Smooth muscle cell (in vitro differentiated cells): Measurements from ENCODE around the gene WASF2. TPM values are rescaled to one million over a fixed set of nuclear protein-coding genes. Genes with fewer than 3 reads are reported as not detected.
A peak's percentile ranks its signal among the peaks of the same experiment; 100 is the strongest.

ENCODE experiments used
- DNase-seq: peaks from one replicate; lab custom pipeline; 2025; ENCODE audit not compliant: unreplicated experiment; lab: John Stamatoyannopoulos, UW
- H2AFZ ChIP-seq: fragments of 200-600 bp; sonication (generic); 2 replicates; pipeline ENCODE4 v1.6.0; 2016; ENCODE audit warnings: antibody characterized with exemption, low read depth, mild to moderate bottlenecking
- H3F3A ChIP-seq: fragments of 200-600 bp; sonication (generic); 2 replicates; pipeline ENCODE4 v1.6.0; 2017; ENCODE audit warnings: antibody characterized with exemption, low read depth
- H3K27ac ChIP-seq: fragments of 200-600 bp; sonication (generic); 2 replicates; pipeline ENCODE4 v1.5.1; 2016; ENCODE audit warnings: low read depth, mild to moderate bottlenecking
- H3K27me3 ChIP-seq: fragments of 200-600 bp; sonication (generic); 2 replicates; pipeline ENCODE4 v1.6.1; 2016; ENCODE audit warnings: low read depth, mild to moderate bottlenecking
- H3K36me3 ChIP-seq: fragments of 200-600 bp; sonication (generic); 2 replicates; pipeline ENCODE4 v1.5.1; 2016; ENCODE audit warnings: low read depth
- H3K4me1 ChIP-seq: fragments of 200-600 bp; sonication (generic); 2 replicates; pipeline ENCODE4 v1.5.1; 2016; ENCODE audit warnings: low read depth
- H3K4me2 ChIP-seq: fragments of 200-600 bp; sonication (generic); 2 replicates; pipeline ENCODE4 v1.6.0; 2016; ENCODE audit warnings: mild to moderate bottlenecking
- H3K4me3 ChIP-seq: fragments of 200-600 bp; sonication (generic); 2 replicates; pipeline ENCODE4 v1.5.1; 2016; ENCODE audit warnings: mild to moderate bottlenecking
- H3K79me2 ChIP-seq: fragments of 200-600 bp; sonication (generic); 2 replicates; pipeline ENCODE4 v1.6.0; 2016; ENCODE audit warnings: low read depth, mild to moderate bottlenecking
- H3K9ac ChIP-seq: fragments of 200-600 bp; sonication (generic); 2 replicates; pipeline ENCODE4 v1.6.0; 2016; ENCODE audit warnings: low read depth
- H3K9me3 ChIP-seq: fragments of 200-600 bp; sonication (generic); replicated peaks from 2 replicates; pipeline ENCODE4 v1.5.1; 2016; ENCODE audit warnings: low read depth
- H4K20me1 ChIP-seq: fragments of 200-600 bp; sonication (generic); 2 replicates; pipeline ENCODE4 v1.6.0; 2016; ENCODE audit warnings: low read depth
- WGBS: methylation state at CpG from one replicate; pipeline ENCODE4 v1.1.7; 2016; ENCODE audit warnings: low lambda C conversion rate; 5-methylcytosine and 5-hydroxymethylcytosine counted together
- polyA plus RNA-seq: library from polyadenylated mRNA; unstranded; fragments of >200 nt; fragmentation: Nextera tagmentation; extraction: Ambion mirVana; gene quantifications from 2 replicates; pipeline ENCODE4 v1.2.1, GENCODE V29; 2016
- total RNA-seq: library from RNA; depleted of rRNA; stranded (reverse); fragments of >200 nt; gene quantifications from 2 replicates; pipeline ENCODE4 v1.2.3, GENCODE V29; 2014
- TF ChIP-seq, protein P1 (sequence below): fragments of 200-600 bp; sonication (generic); IDR thresholded peaks from 2 replicates; pipeline ENCODE4 v1.5.1; 2017; ENCODE audit warnings: borderline replicate concordance, mild to moderate bottlenecking, antibody characterized with exemption; ENCODE audit not compliant: insufficient read depth, poor library complexity, severe bottlenecking

WASF2 gene
- total and polyA plus RNA-seq, 2 experiments from 2014 or later: 34.3 to 46.1 TPM

DNA sequence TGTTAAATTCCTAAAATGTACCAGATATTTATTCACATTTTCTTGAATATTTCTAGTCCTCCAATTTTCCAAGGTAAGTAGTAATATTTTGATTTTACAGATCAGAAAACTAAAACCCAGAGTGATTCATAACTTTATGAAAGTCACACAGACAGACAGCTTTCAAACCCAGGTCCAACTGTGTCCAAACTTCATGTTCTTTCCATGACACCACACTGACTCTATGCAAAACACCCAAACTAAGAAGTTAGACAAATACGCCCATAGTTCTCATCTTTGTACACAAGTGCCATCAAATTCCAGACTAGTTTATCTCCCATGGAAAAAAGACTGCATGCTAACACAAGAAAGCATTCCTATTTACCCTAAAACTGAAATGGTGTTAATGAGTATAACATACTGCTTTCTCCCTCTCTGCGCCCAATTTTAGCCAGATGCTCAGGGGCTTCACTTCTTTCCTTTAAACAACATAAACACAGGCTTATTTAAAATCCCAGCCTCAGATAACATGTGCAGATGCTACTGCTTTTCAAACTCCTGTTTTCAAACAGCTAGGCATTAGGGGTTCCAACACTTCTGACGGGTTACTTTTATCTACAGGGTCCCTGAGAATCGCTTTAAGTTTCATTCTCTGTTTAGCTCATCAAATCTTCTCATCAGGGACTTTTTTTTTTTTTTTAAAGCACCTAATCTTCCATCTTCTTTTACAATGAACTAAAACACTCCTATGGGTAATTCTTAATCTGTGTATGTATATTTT lies 44.6 kb downstream of the WASF2 start:
- Histone ChIP-seq H3K79me2 (peaks cover 83% of the 10 kb centered on the region), H3F3A (peaks cover 17% of the 10 kb centered on the region), H3K4me3 (no peak overlapping the region), H3K4me2 (peak overlapping the region; percentile 67), H3K36me3 (no peaks in the 10 kb centered on the region), H3K9ac (no peak overlapping the region), H3K27ac (peak overlapping the region; percentile 58), H4K20me1 (peaks cover 98% of the 10 kb centered on the region), H3K27me3 (no peaks in the 10 kb centered on the region), H3K9me3 (no peaks in the 10 kb centered on the region), H2AFZ (no peak overlapping the region), H3K4me1 (peaks cover 14% of the 10 kb centered on the region)
- TF ChIP-seq, protein P1, sequence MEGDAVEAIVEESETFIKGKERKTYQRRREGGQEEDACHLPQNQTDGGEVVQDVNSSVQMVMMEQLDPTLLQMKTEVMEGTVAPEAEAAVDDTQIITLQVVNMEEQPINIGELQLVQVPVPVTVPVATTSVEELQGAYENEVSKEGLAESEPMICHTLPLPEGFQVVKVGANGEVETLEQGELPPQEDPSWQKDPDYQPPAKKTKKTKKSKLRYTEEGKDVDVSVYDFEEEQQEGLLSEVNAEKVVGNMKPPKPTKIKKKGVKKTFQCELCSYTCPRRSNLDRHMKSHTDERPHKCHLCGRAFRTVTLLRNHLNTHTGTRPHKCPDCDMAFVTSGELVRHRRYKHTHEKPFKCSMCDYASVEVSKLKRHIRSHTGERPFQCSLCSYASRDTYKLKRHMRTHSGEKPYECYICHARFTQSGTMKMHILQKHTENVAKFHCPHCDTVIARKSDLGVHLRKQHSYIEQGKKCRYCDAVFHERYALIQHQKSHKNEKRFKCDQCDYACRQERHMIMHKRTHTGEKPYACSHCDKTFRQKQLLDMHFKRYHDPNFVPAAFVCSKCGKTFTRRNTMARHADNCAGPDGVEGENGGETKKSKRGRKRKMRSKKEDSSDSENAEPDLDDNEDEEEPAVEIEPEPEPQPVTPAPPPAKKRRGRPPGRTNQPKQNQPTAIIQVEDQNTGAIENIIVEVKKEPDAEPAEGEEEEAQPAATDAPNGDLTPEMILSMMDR: no peak
- no peak for DNase-seq
- WGBS: 35% methylated on average over 4 of the region's 4 CpGs

DNA sequence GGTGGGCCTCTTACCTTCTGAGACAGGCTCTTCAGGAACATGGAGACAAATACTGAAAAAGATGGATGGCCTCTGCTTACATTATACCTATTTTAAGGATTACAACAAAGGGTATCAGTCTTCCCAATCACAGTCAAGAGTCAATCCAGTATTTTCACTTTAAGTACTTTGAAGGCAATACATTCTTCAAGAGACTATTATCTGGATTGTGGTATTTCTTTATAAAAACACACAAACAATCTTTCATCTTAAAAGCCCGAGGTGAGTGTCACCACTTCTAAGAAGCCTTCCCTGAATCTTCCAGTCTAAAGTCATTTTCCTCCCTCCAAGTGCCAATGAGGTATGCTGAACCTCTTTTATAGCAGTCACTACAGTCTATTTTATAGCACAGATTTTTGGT lies 45.3 kb downstream of the WASF2 start:
- Histone ChIP-seq H3K4me3 (no peak overlapping the region), H3K36me3 (no peaks in the 10 kb centered on the region), H3K9ac (no peak overlapping the region), H3K9me3 (no peaks in the 10 kb centered on the region), H3K4me1 (peaks cover 14% of the 10 kb centered on the region), H3F3A (peaks cover 17% of the 10 kb centered on the region), H3K27ac (peak overlapping the region; percentile 58), H3K4me2 (peak overlapping the region; percentile 17), H2AFZ (no peak overlapping the region), H3K27me3 (no peaks in the 10 kb centered on the region), H4K20me1 (peaks cover 98% of the 10 kb centered on the region), H3K79me2 (peaks cover 83% of the 10 kb centered on the region)
- TF ChIP-seq, protein P1: no peak
- no peak for DNase-seq
- WGBS: 20% methylated on average over 1 of the region's 1 CpG

DNA sequence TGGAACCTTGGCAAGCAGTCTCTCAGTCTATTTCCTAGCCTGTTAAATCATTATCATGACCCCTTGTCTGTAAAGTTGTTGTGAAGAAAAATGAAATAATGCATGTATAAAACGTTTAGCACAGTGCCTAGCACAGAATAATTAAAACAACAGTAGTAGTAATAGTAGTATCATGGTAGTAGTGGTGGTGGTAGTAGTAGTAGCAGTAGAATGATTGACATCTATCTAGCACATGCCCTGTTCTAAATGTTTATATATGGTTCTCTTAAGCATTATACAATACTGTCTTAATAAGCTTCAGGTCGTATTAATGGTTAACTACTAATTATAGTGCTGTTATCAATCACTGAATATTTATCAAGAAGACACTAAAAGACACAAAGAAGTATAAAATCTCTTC lies 50.8 kb downstream of the WASF2 start:
- no peaks in the 10 kb centered on the region for H3K36me3 ChIP-seq
- TF ChIP-seq, protein P1: no peak
- 76% methylated on average over 2 of the region's 2 CpGs for WGBS
- H3K4me1 ChIP-seq: peaks cover 18% of the 10 kb centered on the region
- H3K9ac ChIP-seq: no peak overlapping the region
- H4K20me1 ChIP-seq: peaks cover 98% of the 10 kb centered on the region
- H3K27me3 ChIP-seq: no peaks in the 10 kb centered on the region
- H3K9me3 ChIP-seq: no peaks in the 10 kb centered on the region
- no peak for DNase-seq
- no peak overlapping the region for H3K4me2 ChIP-seq
- H3K27ac ChIP-seq: peak overlapping the region; percentile 2
- H3F3A ChIP-seq: peaks cover 9% of the 10 kb centered on the region
- H3K4me3 ChIP-seq: no peak overlapping the region
- H2AFZ ChIP-seq: no peak overlapping the region
- peaks cover 92% of the 10 kb centered on the region for H3K79me2 ChIP-seq

DNA sequence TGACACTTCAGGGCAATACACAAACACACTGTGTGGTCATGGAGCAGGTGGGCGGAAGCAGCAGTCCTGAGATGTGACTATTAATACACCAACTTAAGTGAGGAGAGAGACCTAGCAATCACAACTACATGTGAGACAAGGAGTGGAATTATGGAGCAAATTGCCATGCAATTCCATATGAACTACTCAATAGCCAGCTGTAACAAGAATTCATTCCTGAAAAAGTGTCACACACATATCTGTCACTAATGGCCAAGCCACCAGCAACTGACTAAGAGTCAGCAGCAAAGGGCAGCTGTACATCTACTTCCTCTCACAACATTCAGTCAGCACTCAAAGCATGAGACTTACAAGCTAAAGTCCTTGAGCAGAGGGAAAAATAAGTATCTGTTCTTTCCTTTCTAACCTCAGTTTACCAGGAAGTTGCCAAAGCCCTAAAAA lies 51.3 kb downstream of the WASF2 start:
- TF ChIP-seq, protein P1: no peak
- H3K9ac ChIP-seq: no peak overlapping the region
- H3K79me2 ChIP-seq: peaks cover 94% of the 10 kb centered on the region
- no peaks in the 10 kb centered on the region for H3K9me3 ChIP-seq
- WGBS: 100% methylated on average over 1 of the region's 1 CpG
- no peak overlapping the region for H3K4me2 ChIP-seq
- no peak overlapping the region for H3K4me3 ChIP-seq
- peak overlapping the region; percentile 2 for H3K27ac ChIP-seq
- H4K20me1 ChIP-seq: peaks cover 98% of the 10 kb centered on the region
- no peak overlapping the region for H2AFZ ChIP-seq
- H3K27me3 ChIP-seq: no peaks in the 10 kb centered on the region
- no peak for DNase-seq
- no peaks in the 10 kb centered on the region for H3K36me3 ChIP-seq
- peaks cover 9% of the 10 kb centered on the region for H3F3A ChIP-seq
- peaks cover 18% of the 10 kb centered on the region for H3K4me1 ChIP-seq
